SK-N-SH (cell line): Measurements from ENCODE around the gene SPINK4.

Experiments used
- CTCF ChIP-seq: fragments of 200-600 bp; sonication (generic); IDR thresholded peaks from 2 replicates; pipeline ENCODE4 v1.6.1; 2017; ENCODE audit warnings: antibody characterized with exemption, mild to moderate bottlenecking, moderate library complexity
- EZH2phosphoT487 ChIP-seq: fragments of 200-600 bp; sonication (generic); IDR thresholded peaks from 2 replicates; pipeline ENCODE4 v1.6.1; 2017; ENCODE audit warnings: low read depth, mixed run types, mild to moderate bottlenecking, antibody characterized with exemption, moderate library complexity, borderline replicate concordance
- GATA2 ChIP-seq: sonication (generic); formaldehyde crosslinking; IDR thresholded peaks from 2 replicates; pipeline ENCODE4 v1.5.0; 2020; ENCODE audit warnings: mild to moderate bottlenecking, missing genetic modification reagents
- IRF3 ChIP-seq: fragments of 150-350 bp; IDR thresholded peaks from 2 replicates; pipeline ENCODE4 v1.6.1; 2016; ENCODE audit warnings: mild to moderate bottlenecking, low read depth, low read length
- MAX ChIP-seq: IDR thresholded peaks from 2 replicates; pipeline ENCODE4 v1.4.0; 2012; ENCODE audit warnings: low read depth
- RAD21 ChIP-seq: IDR thresholded peaks from 2 replicates; pipeline ENCODE4 v1.6.1; 2012; ENCODE audit warnings: mild to moderate bottlenecking, low read length
- RFX5 ChIP-seq: IDR thresholded peaks from 2 replicates; pipeline ENCODE4 v1.6.1; 2012; ENCODE audit warnings: mild to moderate bottlenecking, improper control_type of control experiment, low read length
- SMC3 ChIP-seq: IDR thresholded peaks from 2 replicates; pipeline ENCODE4 v1.6.1; 2012; ENCODE audit warnings: low read depth, low read length, improper control_type of control experiment
- TAF1 ChIP-seq: IDR thresholded peaks from 2 replicates; pipeline ENCODE4 v1.6.1; 2012; ENCODE audit warnings: low read depth, mild to moderate bottlenecking, low read length, moderate library complexity, borderline replicate concordance
- USF1 ChIP-seq: IDR thresholded peaks from 2 replicates; pipeline ENCODE4 v1.4.0; 2012; ENCODE audit warnings: low read depth, borderline replicate concordance

GRCh38 chr9:33192493-33193255, 47.3 kb upstream of the SPINK4 start:
- TF ChIP-seq CTCF: no peak
- no peak for TF ChIP-seq TAF1
- no peak for TF ChIP-seq GATA2
- TF ChIP-seq EZH2phosphoT487: no peak
- TF ChIP-seq MAX: no peak
- no peak for TF ChIP-seq IRF3
- TF ChIP-seq RFX5: no peak
- no peak for TF ChIP-seq SMC3
- TF ChIP-seq RAD21: no peak
- no peak for TF ChIP-seq USF1
